A549 (cell line): Measurements from ENCODE around the gene TAF1A.

Experiments
- EP300 ChIP-seq, 2 experiments: fragments of >200 bp; sonication (Bioruptor Twin); formaldehyde crosslinking; IDR thresholded peaks; 2 replicates in 1 of 2; 3 replicates in 1 of 2; pipeline ENCODE4 v1.6.1; 2016 to 2017
- GATA3 ChIP-seq: IDR thresholded peaks from 2 replicates; pipeline ENCODE4 v1.6.1; 2012; ENCODE audit warnings: borderline replicate concordance
- HDAC2 ChIP-seq: fragments of 200-600 bp; sonication (generic); IDR thresholded peaks from 2 replicates; pipeline ENCODE4 v1.6.1; 2016
- POLR2A ChIP-seq: IDR thresholded peaks from 2 replicates; pipeline ENCODE4 v1.6.1; 2012; ENCODE audit warnings: mild to moderate bottlenecking, low read length
- SMC3 ChIP-seq: fragments of >200 bp; sonication (Bioruptor Twin); formaldehyde crosslinking; IDR thresholded peaks from 3 replicates; pipeline ENCODE4 v1.6.1; 2018; ENCODE audit warnings: inconsistent platforms
- TF ChIP-seq, protein P1 (sequence below): fragments of >200 bp; sonication (Bioruptor Twin); formaldehyde crosslinking; IDR thresholded peaks from 3 replicates; pipeline ENCODE4 v1.5.1; 2016
- TF ChIP-seq, protein P2 (sequence below): fragments of 200-600 bp; sonication (generic); IDR thresholded peaks from 2 replicates; pipeline ENCODE4 v1.6.1; 2016; ENCODE audit warnings: antibody characterized with exemption, mild to moderate bottlenecking, moderate library complexity
- TF ChIP-seq, protein P3 (sequence below): IDR thresholded peaks from 2 replicates; pipeline ENCODE4 v1.6.1; 2012

DNA sequence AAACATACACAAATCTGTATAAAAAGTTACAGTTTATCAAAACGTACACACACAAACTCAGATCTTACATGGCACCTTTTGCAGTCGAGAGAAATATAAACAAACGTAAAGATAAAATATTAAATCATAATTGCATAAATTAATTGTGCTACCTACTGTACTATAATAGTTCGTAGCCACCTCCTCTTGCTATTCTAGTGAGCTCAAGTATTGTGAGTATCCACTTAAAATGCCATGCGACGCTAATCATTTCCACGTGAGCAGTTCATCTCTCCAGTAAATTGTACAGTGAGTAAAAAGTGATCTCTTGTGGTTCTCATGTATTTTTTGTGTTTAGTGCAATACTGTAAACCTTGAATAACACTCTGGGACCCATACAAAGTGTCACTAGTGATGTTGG, 34.5 kb upstream of the TAF1A start:
- TF ChIP-seq EP300 (IDR thresholded peaks at IDR 0.05): no peak
- TF ChIP-seq, protein P1, sequence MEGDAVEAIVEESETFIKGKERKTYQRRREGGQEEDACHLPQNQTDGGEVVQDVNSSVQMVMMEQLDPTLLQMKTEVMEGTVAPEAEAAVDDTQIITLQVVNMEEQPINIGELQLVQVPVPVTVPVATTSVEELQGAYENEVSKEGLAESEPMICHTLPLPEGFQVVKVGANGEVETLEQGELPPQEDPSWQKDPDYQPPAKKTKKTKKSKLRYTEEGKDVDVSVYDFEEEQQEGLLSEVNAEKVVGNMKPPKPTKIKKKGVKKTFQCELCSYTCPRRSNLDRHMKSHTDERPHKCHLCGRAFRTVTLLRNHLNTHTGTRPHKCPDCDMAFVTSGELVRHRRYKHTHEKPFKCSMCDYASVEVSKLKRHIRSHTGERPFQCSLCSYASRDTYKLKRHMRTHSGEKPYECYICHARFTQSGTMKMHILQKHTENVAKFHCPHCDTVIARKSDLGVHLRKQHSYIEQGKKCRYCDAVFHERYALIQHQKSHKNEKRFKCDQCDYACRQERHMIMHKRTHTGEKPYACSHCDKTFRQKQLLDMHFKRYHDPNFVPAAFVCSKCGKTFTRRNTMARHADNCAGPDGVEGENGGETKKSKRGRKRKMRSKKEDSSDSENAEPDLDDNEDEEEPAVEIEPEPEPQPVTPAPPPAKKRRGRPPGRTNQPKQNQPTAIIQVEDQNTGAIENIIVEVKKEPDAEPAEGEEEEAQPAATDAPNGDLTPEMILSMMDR: no peak
- no peak for TF ChIP-seq POLR2A
- no peak for TF ChIP-seq HDAC2
- TF ChIP-seq, protein P2, sequence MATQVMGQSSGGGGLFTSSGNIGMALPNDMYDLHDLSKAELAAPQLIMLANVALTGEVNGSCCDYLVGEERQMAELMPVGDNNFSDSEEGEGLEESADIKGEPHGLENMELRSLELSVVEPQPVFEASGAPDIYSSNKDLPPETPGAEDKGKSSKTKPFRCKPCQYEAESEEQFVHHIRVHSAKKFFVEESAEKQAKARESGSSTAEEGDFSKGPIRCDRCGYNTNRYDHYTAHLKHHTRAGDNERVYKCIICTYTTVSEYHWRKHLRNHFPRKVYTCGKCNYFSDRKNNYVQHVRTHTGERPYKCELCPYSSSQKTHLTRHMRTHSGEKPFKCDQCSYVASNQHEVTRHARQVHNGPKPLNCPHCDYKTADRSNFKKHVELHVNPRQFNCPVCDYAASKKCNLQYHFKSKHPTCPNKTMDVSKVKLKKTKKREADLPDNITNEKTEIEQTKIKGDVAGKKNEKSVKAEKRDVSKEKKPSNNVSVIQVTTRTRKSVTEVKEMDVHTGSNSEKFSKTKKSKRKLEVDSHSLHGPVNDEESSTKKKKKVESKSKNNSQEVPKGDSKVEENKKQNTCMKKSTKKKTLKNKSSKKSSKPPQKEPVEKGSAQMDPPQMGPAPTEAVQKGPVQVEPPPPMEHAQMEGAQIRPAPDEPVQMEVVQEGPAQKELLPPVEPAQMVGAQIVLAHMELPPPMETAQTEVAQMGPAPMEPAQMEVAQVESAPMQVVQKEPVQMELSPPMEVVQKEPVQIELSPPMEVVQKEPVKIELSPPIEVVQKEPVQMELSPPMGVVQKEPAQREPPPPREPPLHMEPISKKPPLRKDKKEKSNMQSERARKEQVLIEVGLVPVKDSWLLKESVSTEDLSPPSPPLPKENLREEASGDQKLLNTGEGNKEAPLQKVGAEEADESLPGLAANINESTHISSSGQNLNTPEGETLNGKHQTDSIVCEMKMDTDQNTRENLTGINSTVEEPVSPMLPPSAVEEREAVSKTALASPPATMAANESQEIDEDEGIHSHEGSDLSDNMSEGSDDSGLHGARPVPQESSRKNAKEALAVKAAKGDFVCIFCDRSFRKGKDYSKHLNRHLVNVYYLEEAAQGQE: no peak
- TF ChIP-seq, protein P3, sequence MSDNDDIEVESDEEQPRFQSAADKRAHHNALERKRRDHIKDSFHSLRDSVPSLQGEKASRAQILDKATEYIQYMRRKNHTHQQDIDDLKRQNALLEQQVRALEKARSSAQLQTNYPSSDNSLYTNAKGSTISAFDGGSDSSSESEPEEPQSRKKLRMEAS: no peak
- TF ChIP-seq SMC3: no peak
- TF ChIP-seq GATA3: no peak
